Stimulated activated CD4-positive, alpha-beta T cell treated with anti-CD3 and anti-CD28 coated beads, Interleukin-1b, Interleukin-23, amount 100 ng/mL, for 4 hours (primary cell): ENCODE data around the gene CTU1.
A peak's percentile ranks its signal among the peaks of the same experiment; 100 is the strongest.

Source experiments
- DNase-seq, 2 donors: peaks; one replicate each; pipeline ENCODE4 v3.0.0-alpha.2; 2020; ENCODE audit warnings: low read depth in 2 of 2

The CTU1 gene

GRCh38 chr19:51103926-51104341 is 4.3 kb downstream of the CTU1 start:
- no peak for DNase-seq

DNA sequence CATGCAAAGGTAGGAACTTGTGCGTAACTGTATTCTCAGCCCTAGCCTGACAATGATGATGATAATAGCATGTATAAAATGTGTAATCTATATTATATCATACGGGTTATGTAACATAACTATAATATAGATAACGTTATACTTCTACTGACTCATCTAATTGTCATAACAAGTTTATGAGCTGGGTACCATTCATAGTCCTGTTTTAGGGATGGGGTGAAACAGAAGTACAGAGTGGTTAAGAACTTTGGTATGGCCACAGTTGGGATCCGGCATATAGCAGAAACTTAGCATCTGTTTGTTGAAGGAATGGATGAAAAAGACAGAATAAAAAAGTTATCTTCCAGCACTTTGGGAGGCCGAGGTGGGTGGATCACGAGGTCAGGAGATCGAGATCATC is 5.2 kb downstream of the CTU1 start:
- DNase-seq: no peak

DNA sequence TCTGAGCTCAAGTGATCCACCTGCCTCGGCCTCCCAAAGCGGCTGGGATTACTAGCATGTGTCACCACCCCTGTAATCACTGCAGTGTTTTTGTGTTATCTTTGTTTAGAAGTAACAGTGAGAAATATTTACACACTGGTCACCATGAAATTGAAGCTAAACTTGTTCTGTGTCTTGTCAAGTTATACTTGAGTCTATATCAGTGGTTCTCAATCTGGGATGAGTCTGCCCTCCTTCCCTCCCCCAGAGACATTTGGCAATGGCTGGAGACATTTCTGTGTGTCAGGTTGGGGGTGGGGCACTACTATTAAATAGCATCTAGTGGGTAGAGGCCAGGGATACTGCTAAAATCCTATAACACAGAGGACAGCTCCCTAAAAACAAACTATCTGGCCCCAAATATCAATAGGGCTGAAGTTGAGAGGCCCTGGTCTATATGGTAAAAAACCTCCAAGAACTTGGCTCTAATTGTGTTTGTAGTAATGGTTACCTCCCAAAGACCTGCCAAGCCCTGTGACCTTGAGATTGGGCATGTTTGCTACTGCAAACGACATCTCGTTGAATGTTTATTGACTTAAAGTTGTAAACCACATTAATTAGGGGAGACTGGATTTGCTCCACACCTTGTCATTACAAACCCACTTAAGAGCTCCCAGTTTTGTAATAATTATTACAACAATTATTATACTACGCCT is 6.9 kb downstream of the CTU1 start:
- no peak for DNase-seq

- DNase-seq: no peak
Observed at GRCh38 chr19:51100601-51101000, 7.6 kb downstream of the CTU1 start.

GRCh38 chr19:51099047-51099382 is 9.2 kb downstream of the CTU1 start:
- no peak for DNase-seq

- peak in 1 of 2 donors; percentile 15 for DNase-seq
Observed at GRCh38 chr19:51098365-51099046, 9.7 kb downstream of the CTU1 start.

GRCh38 chr19:51097796-51098195 is 10.4 kb downstream of the CTU1 start:
- DNase-seq: no peak

GRCh38 chr19:51097166-51097738 is 11.0 kb downstream of the CTU1 start:
- DNase-seq: peak; percentile 61 to 75

GRCh38 chr19:51096473-51097165 is 11.6 kb downstream of the CTU1 start:
- DNase-seq: no peak

- no peak for DNase-seq
Observed at GRCh38 chr19:51094696-51095279, 13.4 kb downstream of the CTU1 start.

DNA sequence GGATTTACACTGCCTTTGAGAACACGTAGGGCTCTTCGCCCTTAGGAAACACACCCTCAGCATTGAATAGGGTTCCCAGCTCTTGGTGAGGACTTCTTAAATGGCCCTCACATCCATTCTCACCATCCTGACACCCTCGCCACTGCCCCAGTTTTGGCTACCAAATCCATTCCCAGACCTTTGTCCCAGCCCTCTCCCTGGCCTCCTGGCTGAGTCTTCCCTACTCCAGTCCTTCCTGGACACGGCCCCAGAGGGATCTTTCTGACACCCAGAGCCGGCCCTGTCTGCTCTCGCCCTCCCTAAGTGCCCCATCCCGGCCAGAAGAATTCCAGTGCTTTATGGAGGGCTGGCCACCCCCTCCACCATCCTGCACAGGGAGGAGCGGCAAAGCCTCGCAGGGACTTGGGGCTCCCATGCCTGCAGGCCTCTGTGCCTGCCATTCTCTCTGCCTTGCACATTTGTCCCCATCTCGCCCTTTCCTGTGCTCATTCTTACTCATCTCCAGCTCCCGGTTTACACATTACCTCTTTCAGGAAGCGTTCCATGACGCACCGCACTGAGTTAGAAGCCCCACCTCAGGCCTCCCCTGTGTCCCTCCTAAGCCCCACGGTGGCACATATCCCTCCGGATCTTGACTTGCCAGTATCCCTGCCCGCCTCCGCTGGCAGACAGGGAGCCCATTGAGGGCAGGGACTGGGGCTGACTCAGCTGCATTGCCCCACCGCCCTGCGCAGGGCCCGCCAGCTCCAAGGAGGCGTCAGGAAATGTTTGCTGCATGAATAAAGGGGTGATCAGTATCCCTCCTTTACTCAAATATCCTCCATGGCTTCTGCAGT is 14.5 kb downstream of the CTU1 start:
- no peak for DNase-seq

GRCh38 chr19:51093101-51093500 is 15.1 kb downstream of the CTU1 start:
- no peak for DNase-seq

DNA sequence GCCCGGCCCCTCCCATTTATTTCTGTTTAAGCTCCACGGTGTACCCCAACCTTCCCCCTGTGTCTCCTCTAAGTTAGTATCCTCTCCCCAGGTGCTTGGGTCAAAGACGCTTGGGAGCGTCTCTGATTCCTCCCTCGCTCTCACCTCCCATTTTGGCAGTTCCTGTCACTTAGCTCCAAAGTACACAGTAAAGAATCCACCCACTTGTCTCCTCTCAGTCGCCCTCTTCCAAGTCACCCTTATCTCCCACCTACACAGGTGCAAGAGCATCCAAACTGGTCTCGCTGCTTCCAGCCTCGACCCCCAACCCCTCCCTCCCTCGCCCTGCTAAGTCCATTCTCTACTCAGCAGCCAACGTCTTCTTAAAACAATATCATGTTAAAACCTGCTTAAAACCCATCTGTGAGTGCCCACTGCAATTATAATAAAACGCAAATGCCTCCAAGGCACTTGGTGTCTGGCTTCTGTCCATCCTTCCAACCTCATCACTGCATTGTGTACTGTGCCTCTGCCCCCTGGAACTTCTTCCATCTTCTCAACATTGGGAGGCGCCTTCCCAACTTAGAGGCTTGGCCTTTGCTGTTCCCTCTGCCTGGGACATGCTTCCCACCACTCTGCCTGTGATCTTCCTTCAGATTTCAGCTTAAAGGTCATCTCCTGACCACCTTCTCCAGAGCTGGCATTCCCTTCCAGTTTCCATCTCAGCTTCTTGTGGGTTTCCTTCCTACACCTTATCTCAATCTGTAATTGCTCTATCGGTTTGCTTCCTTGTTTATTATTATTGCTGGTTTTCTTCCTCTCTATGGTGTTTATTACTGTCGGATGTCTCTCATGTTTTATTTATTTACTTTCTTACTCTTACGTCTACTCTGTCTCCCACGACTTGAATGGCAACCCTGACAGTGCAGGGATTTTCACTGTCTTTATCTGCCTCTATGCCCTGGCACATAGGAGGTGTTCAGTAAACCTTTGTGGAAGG is 16.0 kb downstream of the CTU1 start:
- no peak for DNase-seq

GRCh38 chr19:51091126-51091525 is 17.1 kb downstream of the CTU1 start:
- DNase-seq: no peak

DNA sequence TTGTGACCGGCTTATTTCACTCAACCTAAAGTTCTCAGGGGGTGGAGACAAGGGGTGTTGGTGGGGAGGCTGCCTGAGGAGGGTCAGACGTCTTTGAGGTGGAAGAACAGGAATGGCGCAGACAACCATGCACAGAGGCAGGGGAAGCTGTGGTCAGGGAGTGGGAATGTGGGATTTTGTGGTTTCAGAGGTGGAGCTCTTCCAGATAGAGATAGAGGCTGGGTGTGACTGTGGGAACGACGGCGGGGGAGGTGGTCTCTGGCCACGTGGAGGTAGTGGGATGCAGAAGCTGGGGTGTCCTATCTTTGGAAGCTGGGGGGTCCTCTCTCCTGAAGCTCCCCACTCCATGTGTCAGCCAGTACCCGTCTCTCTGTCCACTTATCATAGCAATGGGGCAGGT is 17.7 kb downstream of the CTU1 start:
- no peak for DNase-seq

DNA sequence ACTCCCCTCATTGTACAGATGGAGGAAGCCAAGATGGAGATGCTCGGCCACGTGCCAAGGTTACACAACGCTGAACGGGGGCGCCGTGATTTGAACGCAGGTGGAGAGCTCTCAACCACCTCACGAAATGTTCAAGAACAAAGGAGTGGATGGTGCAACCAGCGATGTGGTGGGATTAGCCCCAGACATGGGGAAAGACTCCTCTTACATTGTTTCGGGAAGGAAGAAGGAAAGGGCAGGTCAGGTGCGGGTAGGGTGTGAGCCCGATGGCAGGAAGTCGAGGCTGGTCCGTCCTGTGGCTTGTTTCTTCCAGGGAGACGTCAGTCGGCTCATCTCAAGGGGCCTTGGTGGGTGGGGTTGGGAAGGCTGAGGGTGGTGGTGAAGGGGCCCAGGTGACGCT is 18.4 kb downstream of the CTU1 start:
- no peak for DNase-seq

DNA sequence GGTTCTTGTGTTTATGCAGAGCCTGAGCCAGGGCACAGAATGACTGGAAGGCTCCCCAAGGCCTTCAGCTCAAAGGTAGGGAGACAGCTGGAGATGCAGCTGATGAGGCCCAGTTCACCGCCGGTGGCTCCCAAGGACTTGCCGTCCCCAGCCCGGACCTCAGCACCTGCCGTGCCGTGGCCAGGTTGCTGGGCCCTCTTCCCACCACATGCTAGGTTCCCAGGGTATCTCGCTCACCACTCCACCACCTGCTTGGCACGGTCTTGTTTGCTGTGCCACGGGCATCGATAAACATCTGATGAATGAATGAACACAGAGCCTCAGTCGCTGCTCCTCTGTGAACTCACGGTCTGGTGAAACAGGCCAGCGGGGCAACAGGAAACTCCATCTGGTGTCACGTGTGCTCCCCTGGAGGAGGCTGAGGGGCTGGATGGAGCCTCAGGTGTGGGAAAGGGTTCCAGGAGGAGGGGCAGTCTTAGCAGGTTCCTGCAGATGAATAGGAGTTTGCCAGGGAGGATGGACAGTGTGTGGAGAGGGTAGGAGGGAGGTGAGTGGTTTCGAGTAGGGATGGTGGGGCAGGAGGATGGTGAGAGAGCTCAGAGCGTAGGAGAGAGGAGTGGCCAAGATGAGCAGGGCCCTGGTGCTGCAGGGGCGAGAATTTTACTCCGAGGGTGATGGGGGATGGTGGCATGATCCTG is 21.9 kb downstream of the CTU1 start:
- DNase-seq: no peak

DNA sequence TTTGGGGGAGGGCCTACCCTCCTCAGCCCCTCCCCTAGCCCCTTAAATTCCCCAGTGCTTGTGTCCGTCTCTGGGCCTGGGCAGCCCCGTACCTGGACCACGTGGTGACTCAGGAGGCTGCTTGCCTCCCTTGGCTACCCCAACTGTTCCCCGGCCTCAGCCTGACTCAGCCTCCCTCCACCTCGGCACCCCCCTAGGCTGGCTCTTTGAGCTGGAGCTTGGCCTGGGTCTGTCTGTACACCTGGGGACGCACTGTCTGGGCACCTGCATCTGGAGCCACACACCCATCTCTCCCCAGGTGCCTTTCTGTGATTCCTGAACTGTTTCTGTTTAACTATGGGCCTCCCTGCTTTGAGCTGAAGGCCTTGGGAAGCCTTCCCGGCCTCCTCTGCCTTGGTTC is 23.7 kb downstream of the CTU1 start:
- no peak for DNase-seq

- DNase-seq: no peak
Observed at GRCh38 chr19:51083783-51084182, 24.4 kb downstream of the CTU1 start.

GRCh38 chr19:51083181-51083580 is 25.0 kb downstream of the CTU1 start:
- no peak for DNase-seq
